ENCODE measurements around the gene CTNNBL1. TPM values are rescaled to one million over a fixed set of nuclear protein-coding genes. Genes with fewer than 3 reads are reported as not detected.

CTNNBL1 gene
- total and polyA plus RNA-seq, 2 of the 4 experiments (the other 2 are of a cell fraction) = 29.9 to 34.1 TPM

DNA sequence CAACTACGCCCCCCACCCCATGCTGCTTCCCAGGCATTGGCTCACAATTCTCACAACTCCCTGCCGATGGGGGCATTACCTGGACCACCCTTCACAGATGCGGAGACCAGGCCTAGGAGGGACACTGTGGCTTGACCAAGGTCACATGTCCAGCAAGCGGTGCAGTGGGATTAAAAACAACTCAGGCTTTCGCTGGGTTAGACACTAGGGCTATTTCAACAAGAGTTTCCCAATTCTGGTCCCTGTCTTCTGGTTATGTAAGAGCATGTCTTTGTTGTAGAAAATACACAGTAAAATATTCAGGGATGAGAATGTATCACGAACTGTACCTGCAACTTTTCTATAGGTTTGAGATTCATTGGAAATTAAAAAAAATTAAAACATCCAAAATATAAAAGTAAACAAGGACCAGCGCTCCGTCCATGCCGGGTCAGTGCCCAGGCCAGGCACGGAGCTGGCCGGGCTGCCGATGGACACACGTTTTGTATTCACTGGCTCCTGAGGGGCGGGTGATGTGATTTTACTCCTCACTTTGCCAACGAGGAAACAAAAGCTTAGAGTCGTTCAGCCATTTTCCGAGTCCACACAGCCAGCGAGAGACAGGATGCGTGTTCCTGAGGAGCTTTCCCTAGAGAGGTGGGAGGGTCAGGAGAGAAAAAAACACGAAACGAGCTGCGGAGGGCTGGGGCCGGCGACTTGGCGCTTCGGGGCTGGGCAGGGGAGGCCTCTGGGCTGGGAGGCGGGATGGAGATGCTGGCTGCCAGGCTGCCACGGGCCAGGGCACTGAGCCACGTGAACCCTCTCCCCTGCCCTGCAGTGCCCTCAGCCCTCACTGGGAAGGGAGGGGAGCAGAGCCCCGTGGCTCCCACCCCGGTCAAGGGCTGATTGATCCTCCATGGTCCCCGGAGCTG, 192.0 kb downstream of the CTNNBL1 start:
- no peak overlapping the region for H3K4ac ChIP-seq (ENCODE audit: low read depth, low read length)
- H2BK120ac ChIP-seq (ENCODE audit: low read depth, low read length) = no peak overlapping the region
- H3K9me3 ChIP-seq (ENCODE audit: control insufficient read depth, insufficient read depth, low read length) = no peaks in the 10 kb centered on the region
- H4K5ac ChIP-seq (ENCODE audit: low read depth, low read length) = no peak overlapping the region
- H3K9me1 ChIP-seq (ENCODE audit: insufficient read depth, low read length) = 0 out of 2 replicates have a peak, but pooled peaks cover 3% of the 10 kb centered on the region
- DNase-seq = no peak
- ChIA-PET CTCF (no interaction called here), POLR2A (ENCODE audit: unreplicated experiment) (no interaction called here)
- H3K4me3 ChIP-seq (ENCODE audit: insufficient read depth, low read depth, low read length) = no peak overlapping the region
- H3K4me2 ChIP-seq (ENCODE audit: low read depth, low read length) = no peak overlapping the region
- H3K79me1 ChIP-seq (ENCODE audit: low read depth in 1 of 2, low read length in 2 of 2) = no peaks in the 10 kb centered on the region
- H2BK15ac ChIP-seq (ENCODE audit: low read depth, low read length) = no peak overlapping the region
- no peak overlapping the region for H4K91ac ChIP-seq (ENCODE audit: insufficient read depth, low read depth, low read length)
- H3K56ac ChIP-seq (ENCODE audit: extremely low read depth, insufficient read depth, low read length) = no peak overlapping the region
- H2BK5ac ChIP-seq (ENCODE audit: low read depth, low read length, poor library complexity, severe bottlenecking) = no peak overlapping the region
- H4K20me1 ChIP-seq (ENCODE audit: insufficient read depth, low read length) = no peaks in the 10 kb centered on the region
- no peak overlapping the region for H3K18ac ChIP-seq (ENCODE audit: low read depth, low read length)
- H3K9ac ChIP-seq (ENCODE audit: low read depth, low read length) = no peak overlapping the region
- H4K8ac ChIP-seq (ENCODE audit: low read depth in 2 of 2, low read length in 2 of 2) = no peak overlapping the region
- no peak overlapping the region for H3K14ac ChIP-seq (replicated peaks; ENCODE audit: low read depth, low read length)
- H3K27me3 ChIP-seq (ENCODE audit: control insufficient read depth, insufficient read depth, low read length) = peaks cover 36% of the 10 kb centered on the region
- no peak overlapping the region for H3K23ac ChIP-seq (ENCODE audit: low read depth, low read length)
- intact Hi-C loops (cut with micrococcal nuclease) (no loop called here), dilution Hi-C loops (cut with HindIII; ENCODE audit: low sequenced_read_pairs, unreplicated experiment) (no loop called here), in situ Hi-C loops (cut with MboI; ENCODE audit: low sequenced_read_pairs) (no loop called here)
- no peak for ATAC-seq (ENCODE audit: low read depth)
- no peaks in the 10 kb centered on the region for H3K36me3 ChIP-seq (ENCODE audit: control insufficient read depth, insufficient read depth, low read length)
- no TSS peak for BruUV-seq (replicated peaks)
- no peaks in the 10 kb centered on the region for H3K4me1 ChIP-seq (ENCODE audit: control insufficient read depth, insufficient read depth, low read length)
- no peak overlapping the region for H2BK20ac ChIP-seq (ENCODE audit: low read depth, low read length)
- H2AFZ ChIP-seq (replicated peaks; ENCODE audit: low read length, poor library complexity) = no peak overlapping the region
- WGBS, 2 experiments (ENCODE audit: extremely low coverage in 2 of 2, insufficient read length in 1 of 2) = 57% methylated on average over 10 of the region's 32 CpGs; no CpG with 5 or more reads in 1 of the 2 experiments
- H2AK5ac ChIP-seq (ENCODE audit: low read depth, low read length) = no peak overlapping the region
- H2AK9ac ChIP-seq (replicated peaks; ENCODE audit: low read depth, low read length, poor library complexity) = no peak overlapping the region
- H3K27ac ChIP-seq (ENCODE audit: insufficient read depth, low read length) = no peak overlapping the region
- TF ChIP-seq ELK1 (IDR thresholded peaks at IDR 0.05; ENCODE audit: borderline replicate concordance, low read depth, low read length) (no peak), NFE2L2 (IDR thresholded peaks at IDR 0.05; ENCODE audit: low read depth, low read length) (no peak), MAFK (IDR thresholded peaks at IDR 0.05; ENCODE audit: low read depth, low read length) (no peak), SMC3 (IDR thresholded peaks at IDR 0.05; ENCODE audit: low read depth, low read length) (no peak), BHLHE40 (IDR thresholded peaks at IDR 0.05; ENCODE audit: low read depth, low read length) (no peak), MAZ (IDR thresholded peaks at IDR 0.05; ENCODE audit: borderline replicate concordance, low read depth, low read length) (no peak), RFX5 (IDR thresholded peaks at IDR 0.05; ENCODE audit: low read depth, low read length) (no peak), CHD1 (IDR thresholded peaks at IDR 0.05; ENCODE audit: low read depth, low read length) (no peak), RCOR1 (IDR thresholded peaks at IDR 0.05; ENCODE audit: insufficient replicate concordance, low read length) (no peak), RAD21 (IDR thresholded peaks at IDR 0.05; ENCODE audit: low read length) (no peak), FOS (IDR thresholded peaks at IDR 0.05; ENCODE audit: low read depth, low read length) (no peak), MXI1 (IDR thresholded peaks at IDR 0.05; ENCODE audit: borderline replicate concordance, low read depth, low read length) (no peak), POLR2A (IDR thresholded peaks at IDR 0.05; ENCODE audit: low read depth, low read length) (no peak), USF2 (IDR thresholded peaks at IDR 0.05; ENCODE audit: low read depth, low read length) (no peak)
- TF ChIP-seq, protein P1, sequence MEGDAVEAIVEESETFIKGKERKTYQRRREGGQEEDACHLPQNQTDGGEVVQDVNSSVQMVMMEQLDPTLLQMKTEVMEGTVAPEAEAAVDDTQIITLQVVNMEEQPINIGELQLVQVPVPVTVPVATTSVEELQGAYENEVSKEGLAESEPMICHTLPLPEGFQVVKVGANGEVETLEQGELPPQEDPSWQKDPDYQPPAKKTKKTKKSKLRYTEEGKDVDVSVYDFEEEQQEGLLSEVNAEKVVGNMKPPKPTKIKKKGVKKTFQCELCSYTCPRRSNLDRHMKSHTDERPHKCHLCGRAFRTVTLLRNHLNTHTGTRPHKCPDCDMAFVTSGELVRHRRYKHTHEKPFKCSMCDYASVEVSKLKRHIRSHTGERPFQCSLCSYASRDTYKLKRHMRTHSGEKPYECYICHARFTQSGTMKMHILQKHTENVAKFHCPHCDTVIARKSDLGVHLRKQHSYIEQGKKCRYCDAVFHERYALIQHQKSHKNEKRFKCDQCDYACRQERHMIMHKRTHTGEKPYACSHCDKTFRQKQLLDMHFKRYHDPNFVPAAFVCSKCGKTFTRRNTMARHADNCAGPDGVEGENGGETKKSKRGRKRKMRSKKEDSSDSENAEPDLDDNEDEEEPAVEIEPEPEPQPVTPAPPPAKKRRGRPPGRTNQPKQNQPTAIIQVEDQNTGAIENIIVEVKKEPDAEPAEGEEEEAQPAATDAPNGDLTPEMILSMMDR (conservative IDR thresholded peaks at IDR 0.05; ENCODE audit: low read depth, low read length) = no peak
